ENCODE data around the gene ATP5F1A. TPM values are rescaled to one million over a fixed set of nuclear protein-coding genes. Genes with fewer than 3 reads are reported as not detected.

Gene ATP5F1A
- total RNA-seq, result 100 to 1,000 TPM; 144 to 350 (median 266) TPM

DNA sequence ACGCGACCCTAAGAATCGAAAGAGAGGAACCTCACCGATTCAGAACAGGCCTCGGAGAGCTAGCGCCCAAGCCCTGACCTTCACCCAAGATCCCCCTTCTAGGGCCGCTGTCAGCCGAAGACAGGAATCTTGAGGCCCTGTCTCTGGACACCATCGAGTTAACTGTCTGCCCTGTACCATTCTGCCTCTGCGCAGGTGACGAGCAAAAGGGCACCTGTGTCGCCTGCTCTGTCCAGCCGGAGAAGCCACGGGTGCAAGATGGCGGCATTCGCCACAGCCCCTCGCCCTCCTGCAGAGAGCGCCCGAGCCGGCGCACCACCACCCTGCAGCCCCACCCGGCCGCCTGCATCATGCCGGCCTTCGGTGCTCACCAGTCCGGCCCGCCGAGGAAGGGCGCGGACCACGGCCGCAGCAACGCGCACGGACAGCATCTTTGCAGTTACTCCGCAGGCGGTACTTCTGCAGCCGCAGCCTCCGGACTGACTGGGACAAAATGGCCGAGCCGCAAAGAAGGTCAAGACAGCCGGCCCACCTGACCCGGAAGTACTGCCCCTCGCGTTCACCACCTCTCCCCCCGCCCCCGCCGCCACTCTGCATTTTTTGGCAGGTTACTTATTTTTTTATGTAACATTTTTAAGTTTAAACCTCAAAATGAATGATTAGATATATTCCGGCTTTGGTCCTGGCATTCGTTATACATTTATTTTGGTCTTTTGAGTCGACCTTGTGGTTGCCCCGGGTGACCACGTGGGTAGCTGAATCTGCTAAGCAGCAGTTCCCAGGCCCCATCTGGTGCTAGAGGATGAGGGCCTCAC, at the start of gene ATP5F1A:
TSS of gene ATP5F1A (minus strand) at position 496 of the 815 bp plus-strand sequence. CDS start at position 431, 65 bp downstream.
- Histone ChIP-seq H3K9me3 (no peaks in the 10 kb centered on the region), H3K4me3 (peak within 1 kb of the TSS; percentile 67 to 100 (median 80)), H3K27ac (peak within 1 kb of the TSS; percentile 84 to 94 (median 88)), H3K27me3 (no peaks in the 10 kb centered on the region), H3K4me1 (peaks cover 25 to 44% (median 31%) of the 10 kb centered on the region in 4 donors), H3K36me3 (peaks cover 0 to 19% (median 8%) of the 10 kb centered on the region in 4 donors)
- ATAC-seq (ENCODE audit: low FRiP score in 2 of 2) (peak; percentile 92 to 96), DNase-seq (peak; percentile 92 to 94)
- TF ChIP-seq POLR2AphosphoS5 (IDR thresholded peaks at IDR 0.05) (peak; percentile 88 to 93), EP300 (IDR thresholded peaks at IDR 0.05) (peak in 1 of 4 donors; percentile 11), POLR2A (IDR thresholded peaks at IDR 0.05) (peak in 3 of 4 donors; percentile 79 to 89 (median 82))
- TF ChIP-seq, protein P1, sequence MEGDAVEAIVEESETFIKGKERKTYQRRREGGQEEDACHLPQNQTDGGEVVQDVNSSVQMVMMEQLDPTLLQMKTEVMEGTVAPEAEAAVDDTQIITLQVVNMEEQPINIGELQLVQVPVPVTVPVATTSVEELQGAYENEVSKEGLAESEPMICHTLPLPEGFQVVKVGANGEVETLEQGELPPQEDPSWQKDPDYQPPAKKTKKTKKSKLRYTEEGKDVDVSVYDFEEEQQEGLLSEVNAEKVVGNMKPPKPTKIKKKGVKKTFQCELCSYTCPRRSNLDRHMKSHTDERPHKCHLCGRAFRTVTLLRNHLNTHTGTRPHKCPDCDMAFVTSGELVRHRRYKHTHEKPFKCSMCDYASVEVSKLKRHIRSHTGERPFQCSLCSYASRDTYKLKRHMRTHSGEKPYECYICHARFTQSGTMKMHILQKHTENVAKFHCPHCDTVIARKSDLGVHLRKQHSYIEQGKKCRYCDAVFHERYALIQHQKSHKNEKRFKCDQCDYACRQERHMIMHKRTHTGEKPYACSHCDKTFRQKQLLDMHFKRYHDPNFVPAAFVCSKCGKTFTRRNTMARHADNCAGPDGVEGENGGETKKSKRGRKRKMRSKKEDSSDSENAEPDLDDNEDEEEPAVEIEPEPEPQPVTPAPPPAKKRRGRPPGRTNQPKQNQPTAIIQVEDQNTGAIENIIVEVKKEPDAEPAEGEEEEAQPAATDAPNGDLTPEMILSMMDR (IDR thresholded peaks at IDR 0.05), result peak in 1 of 6 experiments; percentile 4
- 0 to 3% methylated on average over 29 to 40 of the region's 53 CpGs for WGBS, 2 donors

GRCh38 chr18:46141199-46141598, 43.1 kb upstream of the ATP5F1A start:
- ATAC-seq (ENCODE audit: low FRiP score in 2 of 2), result no peak
- no peak overlapping the region for H3K4me3 ChIP-seq
- H3K27ac ChIP-seq, result no peak overlapping the region
- no peaks in the 10 kb centered on the region for H3K36me3 ChIP-seq
- H3K27me3 ChIP-seq, result no peaks in the 10 kb centered on the region
- 82 to 88% methylated on average over 4 of the region's 4 CpGs for WGBS, 2 donors
- H3K9me3 ChIP-seq, result no peaks in the 10 kb centered on the region
- no peak for DNase-seq
- TF ChIP-seq POLR2AphosphoS5 (IDR thresholded peaks at IDR 0.05) (no peak), POLR2A (IDR thresholded peaks at IDR 0.05) (no peak), EP300 (IDR thresholded peaks at IDR 0.05) (no peak)
- TF ChIP-seq, protein P1 (IDR thresholded peaks at IDR 0.05), result no peak
- no peaks in the 10 kb centered on the region for H3K4me1 ChIP-seq

- Histone ChIP-seq H3K9me3 (no peaks in the 10 kb centered on the region), H3K27me3 (no peaks in the 10 kb centered on the region), H3K4me3 (no peak overlapping the region), H3K27ac (no peak overlapping the region), H3K4me1 (no peaks in the 10 kb centered on the region), H3K36me3 (no peaks in the 10 kb centered on the region)
- WGBS, 2 donors, result 89 to 92% methylated on average over 4 of the region's 4 CpGs
- ATAC-seq (ENCODE audit: low FRiP score in 2 of 2), result no peak
- no peak for DNase-seq
- TF ChIP-seq, protein P1 (IDR thresholded peaks at IDR 0.05), result no peak
- TF ChIP-seq POLR2A (IDR thresholded peaks at IDR 0.05) (no peak), EP300 (IDR thresholded peaks at IDR 0.05) (no peak), POLR2AphosphoS5 (IDR thresholded peaks at IDR 0.05) (no peak)
Observed at GRCh38 chr18:46140173-46140572, 42.1 kb upstream of the ATP5F1A start.

DNA sequence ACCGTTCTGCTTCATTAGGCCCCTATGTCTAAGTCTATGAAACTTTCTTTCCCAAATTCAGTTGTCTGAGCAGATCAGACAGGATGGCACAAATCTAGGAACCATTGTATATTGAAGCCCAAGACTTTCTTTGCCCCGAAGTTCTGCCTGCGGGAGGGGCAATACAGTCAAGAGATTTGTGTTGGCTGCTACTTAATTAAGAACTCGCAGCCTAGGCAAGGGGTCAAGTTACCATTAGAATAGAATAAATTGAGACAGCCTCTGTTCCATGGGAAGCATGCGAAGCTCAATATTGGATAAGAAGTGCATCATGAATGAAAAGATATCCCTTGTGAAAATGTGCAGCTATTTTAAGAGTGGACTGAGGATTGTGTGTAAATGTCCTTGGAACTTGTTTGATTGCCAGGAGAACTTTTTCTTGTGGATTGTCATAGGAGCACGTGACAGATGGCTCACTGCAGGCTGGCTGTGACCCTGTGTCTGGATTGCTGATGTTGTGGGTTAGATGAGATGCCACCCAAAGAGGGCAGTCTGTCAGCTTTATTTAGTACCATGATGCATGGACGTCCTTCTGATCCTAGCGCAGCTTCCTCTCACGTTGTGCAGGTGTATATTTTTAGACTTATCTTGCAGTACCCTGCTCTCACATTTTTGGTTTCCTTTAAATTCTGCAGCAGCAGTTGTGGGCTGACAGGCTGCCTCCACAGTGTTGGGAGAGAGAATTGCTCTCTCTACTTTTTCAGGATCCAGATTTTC, 37.0 kb upstream of the ATP5F1A start:
- H3K36me3 ChIP-seq, result peaks cover 0 to 12% (median 0%) of the 10 kb centered on the region in 4 donors
- H3K4me1 ChIP-seq, result no peaks in the 10 kb centered on the region
- TF ChIP-seq, protein P1 (IDR thresholded peaks at IDR 0.05), result no peak
- TF ChIP-seq POLR2AphosphoS5 (IDR thresholded peaks at IDR 0.05) (no peak), EP300 (IDR thresholded peaks at IDR 0.05) (no peak), POLR2A (IDR thresholded peaks at IDR 0.05) (no peak)
- DNase-seq (no peak), ATAC-seq (ENCODE audit: low FRiP score in 2 of 2) (no peak)
- no peak overlapping the region for H3K4me3 ChIP-seq
- no peaks in the 10 kb centered on the region for H3K9me3 ChIP-seq
- H3K27me3 ChIP-seq, result no peaks in the 10 kb centered on the region
- no peak overlapping the region for H3K27ac ChIP-seq
- 66 to 69% methylated on average over 9 of the region's 9 CpGs for WGBS, 2 donors

Data from upper lobe of left lung (tissue), 6 donors.